Keratinocyte (primary cell): ENCODE data around the gene RBFOX2.

Experiments used
- CTCF ChIP-seq, 3 experiments: IDR thresholded peaks in 1 of 3; conservative IDR thresholded peaks in 1 of 3; optimal IDR thresholded peaks in 1 of 3; 2 replicates in 2 of 3; 3 replicates in 1 of 3; pipeline versions ENCODE3 to v1.5.1; 2011; ENCODE audit warnings: low read length in 3 of 3, mild to moderate bottlenecking in 3 of 3, moderate library complexity in 2 of 3, control low read depth in 1 of 3, inconsistent platforms in 1 of 3; ENCODE audit not compliant: insufficient read depth in 2 of 3; ENCODE audit errors: extremely low read depth in 1 of 3
- EZH2 ChIP-seq: IDR thresholded peaks from one replicate; pipeline ENCODE4 v1.6.1; 2012; ENCODE audit warnings: inconsistent platforms, mild to moderate bottlenecking, low read length, moderate library complexity

- TF ChIP-seq EZH2: no peak
- TF ChIP-seq CTCF (optimal IDR thresholded peaks at IDR 0.05 in 1 of 3, IDR thresholded peaks at IDR 0.05 in 1 of 3, conservative IDR thresholded peaks at IDR 0.05 in 1 of 3; ENCODE audit: extremely low read depth in 1 of 3, insufficient read depth in 2 of 3, low read length in 3 of 3): no peak
Observed at GRCh38 chr22:35690001-35690400, 338.6 kb downstream of the RBFOX2 start.
